HEK293 (cell line): ENCODE results near the gene ARMC2.

Experiments used
- MEIS1 ChIP-seq: sonication (generic); formaldehyde crosslinking; IDR thresholded peaks from 2 replicates; pipeline ENCODE4 v1.8.1; 2022; ENCODE audit warnings: missing genetic modification reagents, mild to moderate bottlenecking, borderline replicate concordance
- SALL2 ChIP-seq: fragments of 450-650 bp; formaldehyde crosslinking; IDR thresholded peaks from 2 replicates; pipeline ENCODE4 v1.5.0; 2017; ENCODE audit warnings: missing biosample characterization, mild to moderate bottlenecking, missing genetic modification characterization, borderline replicate concordance
- SP2 ChIP-seq: fragments of 450-650 bp; formaldehyde crosslinking; IDR thresholded peaks from 2 replicates; pipeline ENCODE4 v1.5.1; 2016; ENCODE audit warnings: missing biosample characterization, missing genetic modification characterization
- YY1 ChIP-seq: fragments of 450-650 bp; formaldehyde crosslinking; IDR thresholded peaks from 2 replicates; pipeline ENCODE4 v1.5.1; 2018; ENCODE audit warnings: missing biosample characterization, missing genetic modification characterization
- ZBTB21 ChIP-seq: fragments of 450-650 bp; formaldehyde crosslinking; IDR thresholded peaks from 2 replicates; pipeline ENCODE4 v1.5.1; 2017; ENCODE audit warnings: missing biosample characterization, missing genetic modification characterization
- ZNF146 ChIP-seq: fragments of 450-650 bp; formaldehyde crosslinking; IDR thresholded peaks from 2 replicates; pipeline ENCODE4 v1.5.1; 2016; ENCODE audit warnings: missing biosample characterization, missing genetic modification characterization
- ZNF558 ChIP-seq: fragments of 450-650 bp; formaldehyde crosslinking; IDR thresholded peaks from 2 replicates; pipeline ENCODE4 v1.5.1; 2016; ENCODE audit warnings: missing biosample characterization, missing genetic modification characterization
- ZNF580 ChIP-seq: fragments of 450-650 bp; formaldehyde crosslinking; IDR thresholded peaks from 2 replicates; pipeline ENCODE4 v1.5.1; 2016; ENCODE audit warnings: missing biosample characterization, missing genetic modification characterization
- ZNF777 ChIP-seq: fragments of 450-650 bp; formaldehyde crosslinking; IDR thresholded peaks from 2 replicates; pipeline ENCODE4 v1.5.1; 2017; ENCODE audit warnings: missing biosample characterization, missing genetic modification characterization, borderline replicate concordance
- ZNF837 ChIP-seq: fragments of 450-650 bp; formaldehyde crosslinking; IDR thresholded peaks from 2 replicates; pipeline ENCODE4 v1.5.1; 2016; ENCODE audit warnings: missing biosample characterization, missing genetic modification characterization
- TF ChIP-seq, protein P1 (sequence below): fragments of 450-650 bp; formaldehyde crosslinking; IDR thresholded peaks from 2 replicates; pipeline ENCODE4 v1.5.1; 2016; ENCODE audit warnings: missing biosample characterization, missing genetic modification characterization
- TF ChIP-seq, protein P2 (sequence below): fragments of 450-650 bp; formaldehyde crosslinking; IDR thresholded peaks from 2 replicates; pipeline ENCODE4 v1.5.1; 2017; ENCODE audit warnings: missing biosample characterization, mild to moderate bottlenecking, missing genetic modification characterization, moderate library complexity

GRCh38 chr6:108836061-108836460 is 12.2 kb upstream of the ARMC2 start:
- TF ChIP-seq ZNF558 (tag by site-specific recombination) (no peak), ZNF777 (tag by site-specific recombination) (no peak), ZNF580 (tag by site-specific recombination) (no peak), SALL2 (tag by site-specific recombination) (no peak), MEIS1 (CRISPR knock-in tag) (no peak), ZBTB21 (tag by site-specific recombination) (no peak), YY1 (no peak), SP2 (no peak), ZNF146 (no peak), ZNF837 (tag by site-specific recombination) (no peak)
- TF ChIP-seq, protein P1, sequence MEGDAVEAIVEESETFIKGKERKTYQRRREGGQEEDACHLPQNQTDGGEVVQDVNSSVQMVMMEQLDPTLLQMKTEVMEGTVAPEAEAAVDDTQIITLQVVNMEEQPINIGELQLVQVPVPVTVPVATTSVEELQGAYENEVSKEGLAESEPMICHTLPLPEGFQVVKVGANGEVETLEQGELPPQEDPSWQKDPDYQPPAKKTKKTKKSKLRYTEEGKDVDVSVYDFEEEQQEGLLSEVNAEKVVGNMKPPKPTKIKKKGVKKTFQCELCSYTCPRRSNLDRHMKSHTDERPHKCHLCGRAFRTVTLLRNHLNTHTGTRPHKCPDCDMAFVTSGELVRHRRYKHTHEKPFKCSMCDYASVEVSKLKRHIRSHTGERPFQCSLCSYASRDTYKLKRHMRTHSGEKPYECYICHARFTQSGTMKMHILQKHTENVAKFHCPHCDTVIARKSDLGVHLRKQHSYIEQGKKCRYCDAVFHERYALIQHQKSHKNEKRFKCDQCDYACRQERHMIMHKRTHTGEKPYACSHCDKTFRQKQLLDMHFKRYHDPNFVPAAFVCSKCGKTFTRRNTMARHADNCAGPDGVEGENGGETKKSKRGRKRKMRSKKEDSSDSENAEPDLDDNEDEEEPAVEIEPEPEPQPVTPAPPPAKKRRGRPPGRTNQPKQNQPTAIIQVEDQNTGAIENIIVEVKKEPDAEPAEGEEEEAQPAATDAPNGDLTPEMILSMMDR = no peak
- TF ChIP-seq, protein P2, sequence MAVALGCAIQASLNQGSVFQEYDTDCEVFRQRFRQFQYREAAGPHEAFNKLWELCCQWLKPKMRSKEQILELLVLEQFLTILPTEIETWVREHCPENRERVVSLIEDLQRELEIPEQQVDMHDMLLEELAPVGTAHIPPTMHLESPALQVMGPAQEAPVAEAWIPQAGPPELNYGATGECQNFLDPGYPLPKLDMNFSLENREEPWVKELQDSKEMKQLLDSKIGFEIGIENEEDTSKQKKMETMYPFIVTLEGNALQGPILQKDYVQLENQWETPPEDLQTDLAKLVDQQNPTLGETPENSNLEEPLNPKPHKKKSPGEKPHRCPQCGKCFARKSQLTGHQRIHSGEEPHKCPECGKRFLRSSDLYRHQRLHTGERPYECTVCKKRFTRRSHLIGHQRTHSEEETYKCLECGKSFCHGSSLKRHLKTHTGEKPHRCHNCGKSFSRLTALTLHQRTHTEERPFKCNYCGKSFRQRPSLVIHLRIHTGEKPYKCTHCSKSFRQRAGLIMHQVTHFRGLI (tag by site-specific recombination) = no peak
